ENCODE results near the gene SLC38A9. TPM values are rescaled to one million over a fixed set of nuclear protein-coding genes. Genes with fewer than 3 reads are reported as not detected.

SLC38A9 gene
- total and polyA plus RNA-seq, 2 of the 8 experiments (the other 6 are each of a cell fraction or from before 2014, with no cell fraction given): 29.2 to 43.7 TPM

DNA sequence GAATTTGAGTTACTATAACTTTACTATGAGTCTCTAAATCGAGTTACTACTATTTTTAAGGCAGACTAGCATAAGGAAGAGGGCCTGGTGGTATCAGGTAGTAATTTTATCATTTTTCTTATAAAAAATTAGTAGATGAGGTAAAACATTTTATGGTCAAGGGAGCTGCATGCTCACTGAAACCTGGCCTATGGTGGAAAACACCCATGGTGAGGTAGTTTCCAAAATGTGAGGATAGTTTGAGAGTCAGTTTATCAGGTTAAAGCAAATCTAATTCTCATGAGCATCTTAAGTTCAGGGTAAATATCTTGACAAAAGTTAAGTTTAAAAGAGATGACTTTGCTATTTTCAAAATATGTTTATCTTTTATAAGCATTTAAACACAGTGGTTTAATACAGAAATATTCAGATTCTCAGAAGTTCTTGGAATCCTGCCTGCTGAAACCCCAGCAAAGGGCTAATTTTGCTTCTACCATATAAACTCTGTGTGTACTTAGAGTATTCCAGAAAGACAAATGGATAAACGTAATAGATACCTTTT is 35.7 kb upstream of the SLC38A9 start (continued):
- TF ChIP-seq YY1 (IDR thresholded peaks at IDR 0.05; ENCODE audit: low read depth, low read length) (no peak), NRF1 (IDR thresholded peaks at IDR 0.05; ENCODE audit: low read depth, low read length) (no peak), ASH2L (IDR thresholded peaks at IDR 0.05; ENCODE audit: low read length) (no peak), SP4 (IDR thresholded peaks at IDR 0.05; ENCODE audit: low read length) (no peak), JUND (IDR thresholded peaks at IDR 0.05; ENCODE audit: low read length) (no peak), TBP (IDR thresholded peaks at IDR 0.05; ENCODE audit: low read depth, low read length) (no peak)

All from H1 (cell line).